Sigmoid colon (tissue), 7 donors: Measurements from ENCODE around the gene GSTO2. TPM values are rescaled to one million over a fixed set of nuclear protein-coding genes. Genes with fewer than 3 reads are reported as not detected.

Source experiments
- DNase-seq: peaks from one replicate; pipeline ENCODE4 v3.0.0-alpha.2; 2019
- H3K27ac ChIP-seq, 4 donors: fragments of 200-600 bp; sonication (generic); one replicate each; pipeline ENCODE4 v1.5.1; 2016 to 2019; ENCODE audit warnings: mild to moderate bottlenecking in 1 of 4
- H3K27me3 ChIP-seq, 3 donors: fragments of 200-600 bp; sonication (generic); one replicate each; pipeline ENCODE4 v1.5.1; 2019; ENCODE audit warnings: mild to moderate bottlenecking in 1 of 3
- H3K36me3 ChIP-seq, 4 donors: fragments of 200-600 bp; sonication (generic); one replicate each; pipeline ENCODE4 v1.5.1; 2016 to 2019
- H3K4me1 ChIP-seq, 4 donors: fragments of 200-600 bp; sonication (generic); one replicate each; pipeline ENCODE4 v1.5.1; 2017 to 2019
- H3K4me3 ChIP-seq, 4 donors: fragments of 200-600 bp; sonication (generic); one replicate each; pipeline ENCODE4 v1.5.1; 2017 to 2019; ENCODE audit warnings: mild to moderate bottlenecking in 2 of 4, moderate library complexity in 1 of 4
- H3K9me3 ChIP-seq, 4 donors: fragments of 200-600 bp in 3 of 4; sonication (generic) in 3 of 4; one replicate each; pipeline versions ENCODE4 v1.5.1 to v1.6.1; 2013 to 2019
- CTCF ChIP-seq, 4 experiments: fragments of 450-650 bp in 3 of 4; fragments of 200-600 bp in 1 of 4; IDR thresholded peaks; one replicate each; pipeline ENCODE4 v1.5.1; 2016 to 2019; ENCODE audit warnings: antibody characterized with exemption in 4 of 4, mild to moderate bottlenecking in 3 of 4, moderate library complexity in 2 of 4
- EP300 ChIP-seq, 4 donors: sonication (generic); formaldehyde crosslinking; IDR thresholded peaks; one replicate each; pipeline ENCODE4 v1.6.1; 2017; ENCODE audit warnings: antibody characterized with exemption in 4 of 4
- POLR2A ChIP-seq, 2 donors: fragments of 450-650 bp; IDR thresholded peaks; one replicate each; pipeline ENCODE4 v1.6.1; 2016; ENCODE audit warnings: antibody characterized with exemption in 2 of 2, mild to moderate bottlenecking in 2 of 2, moderate library complexity in 2 of 2
- POLR2AphosphoS5 ChIP-seq, 4 donors: sonication (generic); formaldehyde crosslinking; IDR thresholded peaks; one replicate each; pipeline ENCODE4 v1.6.1; 2017; ENCODE audit warnings: antibody characterized with exemption in 4 of 4
- WGBS, 2 donors: extraction: QIAGEN DNeasy Blood & Tissue Kit; methylation state at CpG; one replicate each; pipeline ENCODE4 v1.1.7; 2013; 5-methylcytosine and 5-hydroxymethylcytosine counted together
- intact Hi-C: fragments of 100-400 bp; cut with DNase I; formaldehyde crosslinking; loops from one replicate; pipeline ENCODE4 v1.15.1; 2023
- polyA plus RNA-seq, 3 donors: library from polyadenylated mRNA; stranded (reverse); fragments of 200-250 nt; gene quantifications; one replicate each; pipeline ENCODE4 v1.2.3, GENCODE V29; 2013
- total RNA-seq, 4 donors: library from RNA; depleted of rRNA; stranded (reverse); fragments of >200 nt; gene quantifications; one replicate each; pipeline ENCODE4 v1.1.0, GENCODE V29; 2016
- donor health status: healthy with polysubstance abuse.
- donor health status: Bipolar disorder and iron deficiency.
- donor health status: healthy.

GSTO2 gene
- total and polyA plus RNA-seq, 7 donors: 0.68 to 13.2 (median 2.1) TPM

- no peaks in the 10 kb centered on the region for H3K27me3 ChIP-seq
- H3K4me1 ChIP-seq: peaks cover 0 to 20% (median 20%) of the 10 kb centered on the region in 4 donors
- peak in 1 of 4 donors; percentile 28 for TF ChIP-seq POLR2AphosphoS5 (IDR thresholded peaks at IDR 0.05)
- no peak for TF ChIP-seq EP300 (IDR thresholded peaks at IDR 0.05)
- no peak for DNase-seq
- WGBS, 2 donors: 68 to 84% methylated on average over 13 of the region's 13 CpGs
- no peaks in the 10 kb centered on the region for H3K36me3 ChIP-seq
- H3K27ac ChIP-seq: peak overlapping the region; percentile 57 to 92 (median 68)
- intact Hi-C loops: no loop called here
- H3K9me3 ChIP-seq: no peaks in the 10 kb centered on the region
- no peak overlapping the region for H3K4me3 ChIP-seq
Observed at GRCh38 chr10:104299031-104299904, 30.3 kb downstream of the GSTO2 start.

- WGBS, 2 donors: 80 to 83% methylated on average over 12 of the region's 12 CpGs
- no peaks in the 10 kb centered on the region for H3K27me3 ChIP-seq
- TF ChIP-seq EP300 (IDR thresholded peaks at IDR 0.05) (peak; percentile 5 to 77 (median 53)), POLR2AphosphoS5 (IDR thresholded peaks at IDR 0.05) (peak; percentile 37 to 82 (median 44)), CTCF (IDR thresholded peaks at IDR 0.05) (no peak)
- DNase-seq: peak; percentile 88
- peaks cover 0 to 20% (median 20%) of the 10 kb centered on the region in 4 donors for H3K4me1 ChIP-seq
- no peaks in the 10 kb centered on the region for H3K36me3 ChIP-seq
- no peak overlapping the region for H3K4me3 ChIP-seq
- peak overlapping the region; percentile 68 to 92 (median 78) for H3K27ac ChIP-seq
- intact Hi-C loops: no loop called here
- H3K9me3 ChIP-seq: no peaks in the 10 kb centered on the region
Observed at GRCh38 chr10:104300002-104300735, 31.2 kb downstream of the GSTO2 start.

GRCh38 chr10:104300736-104301292, 31.8 kb downstream of the GSTO2 start:
- Histone ChIP-seq H3K27ac (peak overlapping the region; percentile 68 to 92 (median 78)), H3K4me3 (no peak overlapping the region), H3K4me1 (peaks cover 0 to 26% (median 22%) of the 10 kb centered on the region in 4 donors), H3K9me3 (no peaks in the 10 kb centered on the region), H3K27me3 (no peaks in the 10 kb centered on the region), H3K36me3 (no peaks in the 10 kb centered on the region)
- WGBS, 2 donors: 58 to 75% methylated on average over 7 of the region's 7 CpGs
- TF ChIP-seq POLR2AphosphoS5 (IDR thresholded peaks at IDR 0.05): peak in 2 of 4 donors; percentile 35 to 70
- no peak for TF ChIP-seq POLR2A (IDR thresholded peaks at IDR 0.05)
- no peak for TF ChIP-seq CTCF (IDR thresholded peaks at IDR 0.05)
- peak in 1 of 4 donors; percentile 63 for TF ChIP-seq EP300 (IDR thresholded peaks at IDR 0.05)
- DNase-seq: peak; percentile 91
- intact Hi-C loops: no loop called here

GRCh38 chr10:104301907-104302690, 33.1 kb downstream of the GSTO2 start:
- H3K36me3 ChIP-seq: no peaks in the 10 kb centered on the region
- no peaks in the 10 kb centered on the region for H3K27me3 ChIP-seq
- H3K4me3 ChIP-seq: no peak overlapping the region
- H3K4me1 ChIP-seq: peaks cover 0 to 32% (median 24%) of the 10 kb centered on the region in 4 donors
- no peak for DNase-seq
- WGBS, 2 donors: 74 to 79% methylated on average over 3 of the region's 3 CpGs
- TF ChIP-seq EP300 (IDR thresholded peaks at IDR 0.05): no peak
- no peak for TF ChIP-seq POLR2AphosphoS5 (IDR thresholded peaks at IDR 0.05)
- no peak for TF ChIP-seq CTCF (IDR thresholded peaks at IDR 0.05)
- no peak for TF ChIP-seq POLR2A (IDR thresholded peaks at IDR 0.05)
- H3K9me3 ChIP-seq: no peaks in the 10 kb centered on the region
- intact Hi-C loops: no loop called here
- H3K27ac ChIP-seq: peak overlapping the region in 1 of 4 donors; percentile 92
